Neural cell (in vitro differentiated cells): ENCODE results near the gene BNIP2. TPM values are rescaled to one million over a fixed set of nuclear protein-coding genes. Genes with fewer than 3 reads are reported as not detected.
A peak's percentile ranks its signal among the peaks of the same experiment; 100 is the strongest.

Source experiments
- H2AFZ ChIP-seq: fragments of 200-600, 300-800 bp; sonication (generic), shearing (Covaris generic); 2 replicates; pipeline ENCODE4 v1.6.0; 2014; ENCODE audit warnings: low read depth, mild to moderate bottlenecking, antibody characterized with exemption, low read length, moderate library complexity
- H3F3A ChIP-seq: fragments of 200-600 bp; shearing (Covaris generic); 2 replicates; pipeline ENCODE4 v1.6.1; 2016; ENCODE audit warnings: mild to moderate bottlenecking, moderate library complexity, mixed read lengths, antibody characterized with exemption, low read length; ENCODE audit not compliant: insufficient read depth, poor library complexity, severe bottlenecking
- H3K27ac ChIP-seq: fragments of 200-600, 300-800 bp; sonication (generic), shearing (Covaris generic); 2 replicates; pipeline ENCODE4 v1.5.1; 2014; ENCODE audit warnings: mild to moderate bottlenecking, low read length, moderate library complexity
- H3K27me3 ChIP-seq: fragments of 300-800, 200-600 bp; sonication (generic), shearing (Covaris generic); 2 replicates; pipeline ENCODE4 v1.6.0; 2014; ENCODE audit warnings: mild to moderate bottlenecking, low read depth, low read length, moderate library complexity; ENCODE audit not compliant: insufficient read depth
- H3K36me3 ChIP-seq: fragments of 300-800, 200-600 bp; sonication (generic), shearing (Covaris generic); 2 replicates; pipeline ENCODE4 v1.5.1; 2014; ENCODE audit warnings: mild to moderate bottlenecking, antibody characterized with exemption, low read length, moderate library complexity; ENCODE audit not compliant: insufficient read depth
- H3K4me2 ChIP-seq: fragments of 300-800, 200-600 bp; sonication (generic), shearing (Covaris generic); 2 replicates; pipeline ENCODE4 v1.6.0; 2014; ENCODE audit warnings: mild to moderate bottlenecking, low read length
- H3K4me3 ChIP-seq: fragments of 300-800, 200-600 bp; sonication (generic), shearing (Covaris generic); 2 replicates; pipeline ENCODE4 v1.5.1; 2014; ENCODE audit warnings: mild to moderate bottlenecking, low read length, moderate library complexity
- H3K79me2 ChIP-seq: fragments of 200-600 bp; shearing (Covaris generic); replicated peaks from 2 replicates; pipeline ENCODE4 v1.6.0; 2014; ENCODE audit warnings: mild to moderate bottlenecking, low read length, moderate library complexity; ENCODE audit not compliant: insufficient read depth
- H3K9ac ChIP-seq: fragments of 300-800, 200-600 bp; sonication (generic), shearing (Covaris generic); 2 replicates; pipeline ENCODE4 v1.6.1; 2016; ENCODE audit warnings: mild to moderate bottlenecking, low read length, mixed read lengths
- H3K9me2 ChIP-seq: fragments of 200-600 bp; shearing (Covaris generic); 2 replicates; pipeline ENCODE4 v1.6.1; 2016; ENCODE audit warnings: mild to moderate bottlenecking, low read length, mixed read lengths; ENCODE audit not compliant: insufficient read depth
- H3K9me3 ChIP-seq: fragments of 200-600, 300-800 bp; sonication (generic), shearing (Covaris generic); 2 replicates; pipeline ENCODE4 v1.6.1; 2016; ENCODE audit warnings: mild to moderate bottlenecking, mixed run types, low read length, moderate library complexity, mixed read lengths
- H4K20me1 ChIP-seq: fragments of 200-600 bp; shearing (Covaris generic); 2 replicates; pipeline ENCODE4 v1.6.1; 2016; ENCODE audit warnings: mild to moderate bottlenecking, mixed run types; ENCODE audit not compliant: insufficient read depth
- CTCF ChIP-seq: fragments of 450-650 bp; IDR thresholded peaks from 2 replicates; pipeline ENCODE4 v1.5.1; 2014; ENCODE audit warnings: antibody characterized with exemption, mild to moderate bottlenecking, moderate library complexity; ENCODE audit not compliant: poor library complexity, severe bottlenecking
- EP300 ChIP-seq: fragments of 450-650 bp; conservative IDR thresholded peaks from 2 replicates; pipeline ENCODE4 v1.6.1; 2014; ENCODE audit warnings: antibody characterized with exemption, mild to moderate bottlenecking, moderate library complexity; ENCODE audit not compliant: poor library complexity, severe bottlenecking
- EZH2 ChIP-seq: fragments of 200-600, 300-800 bp; shearing (Covaris generic), sonication (generic); IDR thresholded peaks from 2 replicates; pipeline ENCODE4 v1.6.1; 2014; ENCODE audit warnings: antibody characterized with exemption, low read length, borderline replicate concordance, mild to moderate bottlenecking; ENCODE audit not compliant: insufficient read depth, poor library complexity, severe bottlenecking
- MXI1 ChIP-seq: fragments of 450-650 bp; conservative IDR thresholded peaks from 2 replicates; pipeline ENCODE4 v1.6.1; 2014; ENCODE audit warnings: antibody characterized with exemption, mild to moderate bottlenecking; ENCODE audit not compliant: poor library complexity, severe bottlenecking
- POLR2AphosphoS5 ChIP-seq: IDR thresholded peaks from 2 replicates; pipeline ENCODE4 v1.6.1; 2012
- RAD21 ChIP-seq: fragments of 450-650 bp; conservative IDR thresholded peaks from 2 replicates; pipeline ENCODE4 v1.6.1; 2014; ENCODE audit warnings: antibody characterized with exemption, mild to moderate bottlenecking, moderate library complexity
- SMC3 ChIP-seq: fragments of 450-650 bp; conservative IDR thresholded peaks from 2 replicates; pipeline ENCODE4 v1.6.1; 2014; ENCODE audit warnings: antibody characterized with exemption, mild to moderate bottlenecking, moderate library complexity; ENCODE audit not compliant: poor library complexity
- TAF1 ChIP-seq: IDR thresholded peaks from 2 replicates; pipeline ENCODE4 v1.6.1; 2012; ENCODE audit warnings: low read depth
- polyA plus RNA-seq: library from polyadenylated mRNA; depleted of rRNA; stranded (reverse); fragments of >200 nt; gene quantifications from 2 replicates; pipeline ENCODE4 v1.2.3, GENCODE V29; 2014
- TF ChIP-seq, protein P1 (sequence below): IDR thresholded peaks from 2 replicates; pipeline ENCODE4 v1.6.1; 2012; ENCODE audit warnings: borderline replicate concordance

The BNIP2 gene
- polyA plus RNA-seq, 1 donor from 2014 or later, result 142 TPM

GRCh38 chr15:59632714-59633113 is 56.4 kb downstream of the BNIP2 start:
- Histone ChIP-seq H3K27me3 (no peaks in the 10 kb centered on the region), H3K9me3 (no peaks in the 10 kb centered on the region), H3K79me2 (no peaks in the 10 kb centered on the region), H3F3A (no peaks in the 10 kb centered on the region), H3K9ac (no peak overlapping the region), H3K36me3 (no peaks in the 10 kb centered on the region), H4K20me1 (no peaks in the 10 kb centered on the region), H3K27ac (no peak overlapping the region), H2AFZ (no peak overlapping the region), H3K9me2 (no peaks in the 10 kb centered on the region), H3K4me2 (no peak overlapping the region), H3K4me3 (no peak overlapping the region)
- peak; percentile 26 for TF ChIP-seq CTCF
- TF ChIP-seq MXI1, result no peak

GRCh38 chr15:59622289-59622688 is 66.8 kb downstream of the BNIP2 start:
- H3F3A ChIP-seq, result no peaks in the 10 kb centered on the region
- no peak overlapping the region for H3K9ac ChIP-seq
- H4K20me1 ChIP-seq, result no peaks in the 10 kb centered on the region
- no peak overlapping the region for H3K4me3 ChIP-seq
- no peaks in the 10 kb centered on the region for H3K36me3 ChIP-seq
- no peak overlapping the region for H3K27ac ChIP-seq
- no peaks in the 10 kb centered on the region for H3K79me2 ChIP-seq
- no peaks in the 10 kb centered on the region for H3K27me3 ChIP-seq
- no peaks in the 10 kb centered on the region for H3K9me3 ChIP-seq
- no peaks in the 10 kb centered on the region for H3K9me2 ChIP-seq
- no peak overlapping the region for H3K4me2 ChIP-seq
- no peak for TF ChIP-seq SMC3
- TF ChIP-seq CTCF, result no peak
- TF ChIP-seq EP300, result no peak
- no peak for TF ChIP-seq TAF1
- TF ChIP-seq, protein P1, sequence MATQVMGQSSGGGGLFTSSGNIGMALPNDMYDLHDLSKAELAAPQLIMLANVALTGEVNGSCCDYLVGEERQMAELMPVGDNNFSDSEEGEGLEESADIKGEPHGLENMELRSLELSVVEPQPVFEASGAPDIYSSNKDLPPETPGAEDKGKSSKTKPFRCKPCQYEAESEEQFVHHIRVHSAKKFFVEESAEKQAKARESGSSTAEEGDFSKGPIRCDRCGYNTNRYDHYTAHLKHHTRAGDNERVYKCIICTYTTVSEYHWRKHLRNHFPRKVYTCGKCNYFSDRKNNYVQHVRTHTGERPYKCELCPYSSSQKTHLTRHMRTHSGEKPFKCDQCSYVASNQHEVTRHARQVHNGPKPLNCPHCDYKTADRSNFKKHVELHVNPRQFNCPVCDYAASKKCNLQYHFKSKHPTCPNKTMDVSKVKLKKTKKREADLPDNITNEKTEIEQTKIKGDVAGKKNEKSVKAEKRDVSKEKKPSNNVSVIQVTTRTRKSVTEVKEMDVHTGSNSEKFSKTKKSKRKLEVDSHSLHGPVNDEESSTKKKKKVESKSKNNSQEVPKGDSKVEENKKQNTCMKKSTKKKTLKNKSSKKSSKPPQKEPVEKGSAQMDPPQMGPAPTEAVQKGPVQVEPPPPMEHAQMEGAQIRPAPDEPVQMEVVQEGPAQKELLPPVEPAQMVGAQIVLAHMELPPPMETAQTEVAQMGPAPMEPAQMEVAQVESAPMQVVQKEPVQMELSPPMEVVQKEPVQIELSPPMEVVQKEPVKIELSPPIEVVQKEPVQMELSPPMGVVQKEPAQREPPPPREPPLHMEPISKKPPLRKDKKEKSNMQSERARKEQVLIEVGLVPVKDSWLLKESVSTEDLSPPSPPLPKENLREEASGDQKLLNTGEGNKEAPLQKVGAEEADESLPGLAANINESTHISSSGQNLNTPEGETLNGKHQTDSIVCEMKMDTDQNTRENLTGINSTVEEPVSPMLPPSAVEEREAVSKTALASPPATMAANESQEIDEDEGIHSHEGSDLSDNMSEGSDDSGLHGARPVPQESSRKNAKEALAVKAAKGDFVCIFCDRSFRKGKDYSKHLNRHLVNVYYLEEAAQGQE, result no peak
- no peak for TF ChIP-seq POLR2AphosphoS5
- no peak for TF ChIP-seq MXI1
- no peak for TF ChIP-seq EZH2
- no peak for TF ChIP-seq RAD21
- H2AFZ ChIP-seq, result no peak overlapping the region
